HCT116 (cell line): ENCODE results near the gene TP53RK.

ENCODE experiments used
- CTCF ChIP-seq, 3 experiments: fragments of 200-600 bp in 1 of 3; sonication (generic) in 1 of 3; IDR thresholded peaks in 2 of 3; conservative IDR thresholded peaks in 1 of 3; 2 replicates each; pipeline ENCODE4 v1.5.1; 2012 to 2017; ENCODE audit warnings: low read depth in 2 of 3, low read length in 2 of 3, antibody characterized with exemption in 1 of 3, borderline replicate concordance in 1 of 3, control low read depth in 1 of 3, mild to moderate bottlenecking in 1 of 3, mixed read lengths in 1 of 3, mixed run types in 1 of 3, moderate library complexity in 1 of 3; ENCODE audit not compliant: insufficient read depth in 1 of 3
- EGR1 ChIP-seq: IDR thresholded peaks from 2 replicates; pipeline ENCODE4 v1.6.1; 2012; ENCODE audit warnings: low read depth
- EZH2 ChIP-seq: fragments of 200-600 bp; sonication (generic); IDR thresholded peaks from 2 replicates; pipeline ENCODE4 v1.6.1; 2017; ENCODE audit warnings: antibody characterized with exemption, mixed run types
- POLR2A ChIP-seq: IDR thresholded peaks from 2 replicates; pipeline ENCODE4 v1.7.0; 2011; ENCODE audit warnings: borderline replicate concordance; ENCODE audit not compliant: insufficient read depth, insufficient read length; ENCODE audit errors: extremely low read depth
- POLR2AphosphoS5 ChIP-seq: IDR thresholded peaks from 2 replicates; pipeline ENCODE4 v1.6.1; 2011; ENCODE audit warnings: mild to moderate bottlenecking, low read depth, low read length, moderate library complexity
- RAD21 ChIP-seq: IDR thresholded peaks from 2 replicates; pipeline ENCODE4 v1.6.1; 2012; ENCODE audit warnings: low read depth, mild to moderate bottlenecking
- TCF7L2 ChIP-seq: IDR thresholded peaks from 2 replicates; pipeline ENCODE4 v1.7.0; 2011; ENCODE audit warnings: borderline replicate concordance, inconsistent platforms; ENCODE audit not compliant: insufficient read depth, insufficient read length; ENCODE audit errors: extremely low read depth

GRCh38 chr20:46644733-46645132, 44.5 kb downstream of the TP53RK start:
- TF ChIP-seq CTCF (IDR thresholded peaks at IDR 0.05 in 2 of 3, conservative IDR thresholded peaks at IDR 0.05 in 1 of 3; ENCODE audit: borderline replicate concordance in 1 of 3, insufficient read depth in 1 of 3, low read depth in 2 of 3, low read length in 2 of 3), result no peak
- no peak for TF ChIP-seq TCF7L2
- TF ChIP-seq POLR2AphosphoS5, result no peak
- TF ChIP-seq EZH2, result no peak
- TF ChIP-seq RAD21, result no peak
- TF ChIP-seq POLR2A, result no peak
- TF ChIP-seq EGR1, result no peak
